Measurements from ENCODE around the gene HSD17B10. TPM values are rescaled to one million over a fixed set of nuclear protein-coding genes. Genes with fewer than 3 reads are reported as not detected.
"Not testable (repeated sequence)": the region's sequence is repeated elsewhere in the genome, so short reads cannot be mapped to it uniquely, and the experiment has no call there.

The HSD17B10 gene
- total RNA-seq, 1 donor from 2014 or later, result 99.2 TPM

GRCh38 chrX:53422086-53422860 is 11.9 kb downstream of the HSD17B10 start, which contains the start of gene SMC1A:
SMC1A (minus strand) TSS chrX:53422654; CDS start chrX:53422600, 54 bp downstream.
- TF ChIP-seq, protein P1, sequence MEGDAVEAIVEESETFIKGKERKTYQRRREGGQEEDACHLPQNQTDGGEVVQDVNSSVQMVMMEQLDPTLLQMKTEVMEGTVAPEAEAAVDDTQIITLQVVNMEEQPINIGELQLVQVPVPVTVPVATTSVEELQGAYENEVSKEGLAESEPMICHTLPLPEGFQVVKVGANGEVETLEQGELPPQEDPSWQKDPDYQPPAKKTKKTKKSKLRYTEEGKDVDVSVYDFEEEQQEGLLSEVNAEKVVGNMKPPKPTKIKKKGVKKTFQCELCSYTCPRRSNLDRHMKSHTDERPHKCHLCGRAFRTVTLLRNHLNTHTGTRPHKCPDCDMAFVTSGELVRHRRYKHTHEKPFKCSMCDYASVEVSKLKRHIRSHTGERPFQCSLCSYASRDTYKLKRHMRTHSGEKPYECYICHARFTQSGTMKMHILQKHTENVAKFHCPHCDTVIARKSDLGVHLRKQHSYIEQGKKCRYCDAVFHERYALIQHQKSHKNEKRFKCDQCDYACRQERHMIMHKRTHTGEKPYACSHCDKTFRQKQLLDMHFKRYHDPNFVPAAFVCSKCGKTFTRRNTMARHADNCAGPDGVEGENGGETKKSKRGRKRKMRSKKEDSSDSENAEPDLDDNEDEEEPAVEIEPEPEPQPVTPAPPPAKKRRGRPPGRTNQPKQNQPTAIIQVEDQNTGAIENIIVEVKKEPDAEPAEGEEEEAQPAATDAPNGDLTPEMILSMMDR (conservative IDR thresholded peaks at IDR 0.05; ENCODE audit: low read depth, low read length), result no peak
- H3K4me3 ChIP-seq (ENCODE audit: low read depth, low read length), result peak within 1 kb of the TSS; percentile 76
- peak; percentile 73 for DNase-seq (ENCODE audit: low read depth)

GRCh38 chrX:53421772-53422085 is 12.4 kb downstream of the HSD17B10 start:
- TF ChIP-seq, protein P1 (conservative IDR thresholded peaks at IDR 0.05; ENCODE audit: low read depth, low read length), result no peak
- peak overlapping the region; percentile 76 for H3K4me3 ChIP-seq (ENCODE audit: low read depth, low read length)
- no peak for DNase-seq (ENCODE audit: low read depth)

DNA sequence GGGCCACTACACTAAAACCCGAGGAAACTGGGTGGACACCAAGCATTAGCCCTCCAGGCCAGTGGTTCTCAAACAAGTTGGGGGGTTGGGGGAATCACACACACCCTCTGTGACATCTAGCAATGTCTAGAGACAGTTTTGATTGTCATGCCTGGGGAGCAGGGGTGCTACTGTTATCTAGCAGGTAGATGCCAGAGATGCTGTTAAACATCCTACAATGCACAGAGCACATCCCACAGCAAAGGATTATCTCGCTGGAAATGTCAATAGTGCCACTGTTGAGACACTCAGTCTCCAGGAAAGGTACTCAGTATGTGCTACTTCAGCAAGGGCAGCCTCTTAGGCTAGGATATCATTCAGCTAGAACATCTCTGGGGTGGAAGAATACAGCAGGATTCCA is 13.0 kb downstream of the HSD17B10 start:
- no peak for DNase-seq (ENCODE audit: low read depth)
- H3K4me3 ChIP-seq (ENCODE audit: low read depth, low read length), result peak overlapping the region; percentile 76
- TF ChIP-seq, protein P1 (conservative IDR thresholded peaks at IDR 0.05; ENCODE audit: low read depth, low read length), result no peak

GRCh38 chrX:53420351-53420750 is 13.8 kb downstream of the HSD17B10 start:
- H3K4me3 ChIP-seq (ENCODE audit: low read depth, low read length), result not testable (repeated sequence)

GRCh38 chrX:53412446-53412845 is 21.7 kb downstream of the HSD17B10 start:
- TF ChIP-seq, protein P1 (conservative IDR thresholded peaks at IDR 0.05; ENCODE audit: low read depth, low read length), result no peak
- no peak for DNase-seq (ENCODE audit: low read depth)
- H3K4me3 ChIP-seq (ENCODE audit: low read depth, low read length), result no peak overlapping the region

More at GRCh38 chrX:53420351-53420750, 13.8 kb downstream of the HSD17B10 start:
- DNase-seq (ENCODE audit: low read depth), result not testable (repeated sequence)

- H3K4me3 ChIP-seq (ENCODE audit: low read depth, low read length), result no peak overlapping the region
- DNase-seq (ENCODE audit: low read depth), result no peak
- TF ChIP-seq, protein P1 (conservative IDR thresholded peaks at IDR 0.05; ENCODE audit: low read depth, low read length), result no peak
These were observed 30.6 kb downstream of the HSD17B10 start for GRCh38 chrX:53403535-53403934.

GRCh38 chrX:53398216-53398615 is 36.0 kb downstream of the HSD17B10 start:
- TF ChIP-seq, protein P1 (conservative IDR thresholded peaks at IDR 0.05; ENCODE audit: low read depth, low read length), result no peak
- no peak overlapping the region for H3K4me3 ChIP-seq (ENCODE audit: low read depth, low read length)
- DNase-seq (ENCODE audit: low read depth), result no peak

Measured in epithelial cell of proximal tubule (primary cell).